Endothelial cell of umbilical vein (primary cell): ENCODE data around the gene GYS2.

ENCODE experiments used
- CTCF ChIP-seq, 2 donors: IDR thresholded peaks; 1 replicate in 1 of 2; 2 replicates in 1 of 2; pipeline ENCODE4 v1.5.1; 2011; ENCODE audit warnings: low read length in 2 of 2, mild to moderate bottlenecking in 2 of 2, moderate library complexity in 2 of 2, control low read depth in 1 of 2, inconsistent platforms in 1 of 2, low read depth in 1 of 2; ENCODE audit not compliant: insufficient read depth in 1 of 2; ENCODE audit errors: extremely low read depth in 1 of 2
- EZH2 ChIP-seq: IDR thresholded peaks from 2 replicates; pipeline ENCODE4 v1.6.1; 2012; ENCODE audit warnings: borderline replicate concordance, low read depth, mild to moderate bottlenecking, moderate library complexity, low read length, inconsistent platforms; ENCODE audit not compliant: severe bottlenecking
- FOS ChIP-seq: IDR thresholded peaks from 2 replicates; pipeline ENCODE4 v1.6.1; 2011; ENCODE audit warnings: mild to moderate bottlenecking, low read length, moderate library complexity, borderline replicate concordance; ENCODE audit not compliant: insufficient read depth
- GATA2 ChIP-seq: IDR thresholded peaks from 2 replicates; pipeline ENCODE4 v1.7.0; 2011; ENCODE audit warnings: low read depth, mild to moderate bottlenecking, moderate library complexity, mixed read lengths, low read length; ENCODE audit not compliant: insufficient read length, insufficient read depth
- JUN ChIP-seq: IDR thresholded peaks from 2 replicates; pipeline ENCODE4 v1.6.1; 2011; ENCODE audit warnings: borderline replicate concordance, low read depth; ENCODE audit not compliant: insufficient read length, insufficient read depth
- MAX ChIP-seq: IDR thresholded peaks from 2 replicates; pipeline ENCODE4 v1.6.1; 2011; ENCODE audit not compliant: insufficient read depth, insufficient read length
- MYC ChIP-seq: IDR thresholded peaks from one replicate; pipeline ENCODE4 v1.6.1; 2011; ENCODE audit warnings: mild to moderate bottlenecking, low read depth, low read length
- POLR2A ChIP-seq: IDR thresholded peaks from 2 replicates; pipeline ENCODE4 v1.6.1; 2012; ENCODE audit warnings: low read depth, mild to moderate bottlenecking, control low read depth, low read length
- POLR2AphosphoS5 ChIP-seq: IDR thresholded peaks from 2 replicates; pipeline ENCODE4 v1.6.1; 2012; ENCODE audit warnings: low read depth, mild to moderate bottlenecking, control low read depth, low read length, moderate library complexity; ENCODE audit not compliant: insufficient read depth

DNA sequence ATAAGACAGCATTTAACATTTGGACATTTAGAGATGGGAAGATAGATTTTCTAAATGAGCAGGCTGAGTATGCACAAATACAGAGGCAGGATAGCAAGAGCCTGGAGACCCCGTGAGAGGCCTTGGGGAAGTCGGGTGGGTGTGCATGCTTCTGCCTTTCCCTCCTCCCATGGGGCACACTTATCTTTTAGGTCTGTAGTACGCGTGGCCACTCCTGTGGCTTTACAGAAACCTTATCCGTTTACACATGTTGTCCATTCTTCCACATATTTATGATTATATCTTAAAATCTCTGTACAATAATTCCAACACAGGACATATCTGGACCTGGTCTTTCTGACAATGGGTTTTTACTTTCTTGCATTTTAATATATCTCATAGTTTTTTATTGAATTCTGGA is 33.6 kb downstream of the GYS2 start:
- TF ChIP-seq CTCF (IDR thresholded peaks at IDR 0.05; ENCODE audit: extremely low read depth in 1 of 2, insufficient read depth in 1 of 2, low read depth in 1 of 2, low read length in 2 of 2) (no peak), EZH2 (no peak), MAX (no peak), JUN (no peak), POLR2A (no peak), FOS (no peak), POLR2AphosphoS5 (no peak), MYC (no peak), GATA2 (no peak)
